Endothelial cell of umbilical vein (primary cell): ENCODE data around the gene MCCC2.

ENCODE experiments used
- CTCF ChIP-seq, 2 donors: IDR thresholded peaks; 1 replicate in 1 of 2; 2 replicates in 1 of 2; pipeline ENCODE4 v1.5.1; 2011; ENCODE audit warnings: low read length in 2 of 2, mild to moderate bottlenecking in 2 of 2, moderate library complexity in 2 of 2, control low read depth in 1 of 2, inconsistent platforms in 1 of 2, low read depth in 1 of 2; ENCODE audit not compliant: insufficient read depth in 1 of 2; ENCODE audit errors: extremely low read depth in 1 of 2
- EZH2 ChIP-seq: IDR thresholded peaks from 2 replicates; pipeline ENCODE4 v1.6.1; 2012; ENCODE audit warnings: borderline replicate concordance, low read depth, mild to moderate bottlenecking, moderate library complexity, low read length, inconsistent platforms; ENCODE audit not compliant: severe bottlenecking
- FOS ChIP-seq: IDR thresholded peaks from 2 replicates; pipeline ENCODE4 v1.6.1; 2011; ENCODE audit warnings: mild to moderate bottlenecking, low read length, moderate library complexity, borderline replicate concordance; ENCODE audit not compliant: insufficient read depth
- MAX ChIP-seq: IDR thresholded peaks from 2 replicates; pipeline ENCODE4 v1.6.1; 2011; ENCODE audit not compliant: insufficient read depth, insufficient read length
- MYC ChIP-seq: IDR thresholded peaks from one replicate; pipeline ENCODE4 v1.6.1; 2011; ENCODE audit warnings: mild to moderate bottlenecking, low read depth, low read length
- POLR2A ChIP-seq: IDR thresholded peaks from 2 replicates; pipeline ENCODE4 v1.6.1; 2012; ENCODE audit warnings: low read depth, mild to moderate bottlenecking, control low read depth, low read length
- POLR2AphosphoS5 ChIP-seq: IDR thresholded peaks from 2 replicates; pipeline ENCODE4 v1.6.1; 2012; ENCODE audit warnings: low read depth, mild to moderate bottlenecking, control low read depth, low read length, moderate library complexity; ENCODE audit not compliant: insufficient read depth

GRCh38 chr5:71591100-71591499 lies 4.0 kb downstream of the MCCC2 start:
- TF ChIP-seq CTCF (IDR thresholded peaks at IDR 0.05; ENCODE audit: extremely low read depth in 1 of 2, insufficient read depth in 1 of 2, low read depth in 1 of 2, low read length in 2 of 2), result no peak
- no peak for TF ChIP-seq EZH2
- TF ChIP-seq POLR2AphosphoS5, result no peak
- TF ChIP-seq POLR2A, result no peak
- TF ChIP-seq MAX, result no peak
- no peak for TF ChIP-seq FOS
- no peak for TF ChIP-seq MYC
